PC-9 (cell line): ENCODE data around the gene RNF220.

ENCODE experiments used
- EZH2 ChIP-seq: fragments of 200-600 bp; sonication (generic); IDR thresholded peaks from 2 replicates; pipeline ENCODE4 v1.8.0; 2017; ENCODE audit warnings: antibody characterized with exemption, low read depth
- TF ChIP-seq, protein P1 (sequence below): fragments of 200-600 bp; sonication (generic); conservative IDR thresholded peaks from 2 replicates; pipeline ENCODE4 v1.6.1; 2017; ENCODE audit warnings: mixed run types, antibody characterized with exemption, mild to moderate bottlenecking, moderate library complexity

DNA sequence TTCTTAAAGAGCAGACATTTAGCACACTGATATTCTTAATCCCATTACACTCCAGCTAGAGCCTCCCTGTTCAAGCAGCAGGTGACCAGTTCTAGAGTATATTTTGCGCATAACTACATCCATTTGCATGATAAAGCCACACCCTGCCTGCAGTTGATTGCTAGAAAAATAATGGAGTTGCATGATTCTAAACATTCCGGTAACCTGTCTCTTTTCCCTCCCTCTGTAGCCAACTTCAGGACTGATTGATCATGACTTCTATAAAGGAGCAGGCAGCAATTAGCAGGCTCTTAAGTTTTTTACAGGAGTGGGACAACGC is 284.4 kb downstream of the RNF220 start:
- TF ChIP-seq, protein P1, sequence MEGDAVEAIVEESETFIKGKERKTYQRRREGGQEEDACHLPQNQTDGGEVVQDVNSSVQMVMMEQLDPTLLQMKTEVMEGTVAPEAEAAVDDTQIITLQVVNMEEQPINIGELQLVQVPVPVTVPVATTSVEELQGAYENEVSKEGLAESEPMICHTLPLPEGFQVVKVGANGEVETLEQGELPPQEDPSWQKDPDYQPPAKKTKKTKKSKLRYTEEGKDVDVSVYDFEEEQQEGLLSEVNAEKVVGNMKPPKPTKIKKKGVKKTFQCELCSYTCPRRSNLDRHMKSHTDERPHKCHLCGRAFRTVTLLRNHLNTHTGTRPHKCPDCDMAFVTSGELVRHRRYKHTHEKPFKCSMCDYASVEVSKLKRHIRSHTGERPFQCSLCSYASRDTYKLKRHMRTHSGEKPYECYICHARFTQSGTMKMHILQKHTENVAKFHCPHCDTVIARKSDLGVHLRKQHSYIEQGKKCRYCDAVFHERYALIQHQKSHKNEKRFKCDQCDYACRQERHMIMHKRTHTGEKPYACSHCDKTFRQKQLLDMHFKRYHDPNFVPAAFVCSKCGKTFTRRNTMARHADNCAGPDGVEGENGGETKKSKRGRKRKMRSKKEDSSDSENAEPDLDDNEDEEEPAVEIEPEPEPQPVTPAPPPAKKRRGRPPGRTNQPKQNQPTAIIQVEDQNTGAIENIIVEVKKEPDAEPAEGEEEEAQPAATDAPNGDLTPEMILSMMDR = no peak
- TF ChIP-seq EZH2 = no peak
